ENCODE data around the gene IDUA.
"Not testable (repeated sequence)": the region's sequence is repeated elsewhere in the genome, so short reads cannot be mapped to it uniquely, and the experiment has no call there.

The IDUA gene

DNA sequence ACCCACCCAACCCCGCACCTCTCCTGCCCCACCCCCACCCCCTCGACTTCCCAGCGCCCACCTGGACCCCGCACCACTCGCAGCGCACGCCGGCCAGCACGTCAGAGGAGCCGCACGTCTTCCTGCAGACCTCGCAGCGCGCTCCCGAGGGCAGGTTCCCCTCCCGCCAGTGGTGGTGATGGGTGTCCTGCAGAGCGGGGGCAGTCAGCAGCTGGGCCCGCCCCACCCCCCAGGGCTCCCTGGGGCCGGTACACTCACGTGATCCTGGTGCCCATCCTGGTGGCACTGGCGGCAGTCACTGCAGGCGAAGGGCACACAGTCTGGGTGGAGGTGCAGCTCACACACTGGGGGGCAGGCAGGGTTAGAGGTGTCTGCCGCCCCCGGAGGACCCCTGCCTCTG, 18.6 kb upstream of the IDUA start:
- DNase-seq: no peak

DNA sequence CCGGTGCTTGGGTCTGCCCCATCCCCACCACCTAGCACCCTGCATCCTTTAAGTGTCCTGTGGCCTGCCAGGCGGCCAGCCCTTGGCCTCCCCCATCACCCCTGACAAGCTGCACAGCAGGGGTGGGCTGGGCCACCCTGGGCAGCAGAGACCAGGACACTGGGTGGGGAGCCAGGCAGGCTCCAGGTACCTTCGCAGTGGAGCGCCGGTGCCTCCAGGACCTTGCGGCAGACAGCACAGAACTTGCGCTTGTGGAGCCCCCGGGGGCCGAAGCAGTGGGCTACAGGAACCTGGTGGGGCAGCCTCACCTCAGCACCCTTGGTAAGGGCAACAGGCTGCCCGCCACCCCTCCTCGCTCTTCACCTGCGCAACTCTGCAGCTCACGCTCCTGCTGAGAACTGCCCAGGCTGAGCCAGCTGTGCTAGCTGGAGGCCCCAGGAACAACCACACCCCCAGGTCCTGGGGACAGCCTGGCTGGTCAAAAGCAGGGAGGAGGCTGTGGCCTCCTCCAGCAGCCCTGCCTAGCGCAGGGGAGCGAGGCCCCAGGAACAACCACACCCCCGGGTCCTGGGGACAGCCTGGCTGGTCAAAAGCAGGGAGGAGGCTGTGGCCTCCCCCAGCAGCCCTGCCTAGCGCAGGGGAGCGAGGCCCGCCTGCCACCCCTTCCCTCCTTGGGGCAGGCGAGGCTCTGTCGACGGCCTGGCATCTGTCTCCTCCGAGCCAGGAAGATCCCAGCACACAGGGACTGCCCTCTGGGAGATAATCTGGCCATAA, 18.0 kb upstream of the IDUA start:
- no peak for DNase-seq

DNA sequence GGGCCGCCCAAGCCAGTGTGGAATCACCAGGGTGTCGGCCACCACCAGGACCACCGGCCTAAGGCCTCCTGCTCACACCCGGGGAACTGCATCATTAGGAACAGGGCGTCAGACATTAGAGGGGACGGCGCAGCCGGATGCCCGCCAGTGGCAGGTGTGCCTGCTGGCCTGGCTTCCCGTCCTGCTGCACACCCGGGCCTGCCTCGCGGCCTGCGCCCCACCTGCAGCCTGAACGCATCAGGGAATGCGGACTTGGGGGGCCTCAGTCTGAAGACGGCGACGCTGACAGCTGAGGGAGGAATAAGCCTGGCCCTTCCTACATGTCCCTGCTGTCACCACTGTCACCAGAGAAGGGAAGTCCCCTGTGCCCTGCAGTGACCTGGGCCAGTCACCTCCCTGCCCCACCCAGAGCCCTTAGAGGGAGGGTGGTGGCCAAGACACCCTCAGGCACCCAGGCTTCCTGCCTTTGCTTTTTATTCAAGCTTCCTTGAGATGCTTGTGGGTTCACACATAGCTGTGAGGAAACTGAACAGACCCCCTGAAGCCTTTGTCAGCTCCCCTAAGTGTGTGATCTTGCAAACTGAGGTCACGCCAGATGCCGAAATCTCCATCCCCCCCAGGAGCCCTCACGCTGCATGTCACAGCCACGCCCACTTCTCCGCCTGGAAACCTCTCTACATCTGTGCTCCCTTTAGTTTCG, 16.6 kb upstream of the IDUA start:
- DNase-seq: peak; percentile 7

DNA sequence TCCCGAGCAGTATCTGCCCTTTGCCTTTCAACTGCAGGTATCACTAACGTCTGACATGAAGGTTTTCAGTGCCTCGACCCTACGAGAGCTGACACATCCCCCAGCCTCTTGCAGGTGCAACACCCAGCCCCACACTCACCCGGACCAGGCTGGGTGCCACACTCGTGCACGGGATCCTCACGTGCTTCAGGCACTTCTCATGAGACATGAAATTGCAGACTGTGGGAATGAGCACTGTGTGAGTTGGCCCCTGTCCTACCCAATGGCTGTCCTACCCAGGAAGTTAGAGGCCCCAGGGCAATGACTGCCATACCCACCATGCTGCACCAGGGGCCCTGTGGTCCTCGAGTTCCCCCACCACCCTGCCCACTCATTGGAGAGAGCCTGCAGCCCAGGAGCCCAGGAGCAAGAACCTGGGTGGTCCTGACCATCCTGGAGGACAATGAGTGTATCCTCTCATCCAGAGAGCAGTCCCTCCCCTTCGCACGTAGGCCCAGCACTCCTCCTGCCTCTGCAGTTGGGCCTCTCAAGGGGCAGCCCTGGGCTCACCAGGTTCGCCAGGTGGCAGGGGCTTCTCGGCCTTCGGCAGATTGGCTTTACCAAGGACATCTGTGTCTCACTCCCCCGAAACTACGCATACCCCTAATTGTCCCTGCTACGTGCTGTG, 15.9 kb upstream of the IDUA start:
- no peak for DNase-seq

DNA sequence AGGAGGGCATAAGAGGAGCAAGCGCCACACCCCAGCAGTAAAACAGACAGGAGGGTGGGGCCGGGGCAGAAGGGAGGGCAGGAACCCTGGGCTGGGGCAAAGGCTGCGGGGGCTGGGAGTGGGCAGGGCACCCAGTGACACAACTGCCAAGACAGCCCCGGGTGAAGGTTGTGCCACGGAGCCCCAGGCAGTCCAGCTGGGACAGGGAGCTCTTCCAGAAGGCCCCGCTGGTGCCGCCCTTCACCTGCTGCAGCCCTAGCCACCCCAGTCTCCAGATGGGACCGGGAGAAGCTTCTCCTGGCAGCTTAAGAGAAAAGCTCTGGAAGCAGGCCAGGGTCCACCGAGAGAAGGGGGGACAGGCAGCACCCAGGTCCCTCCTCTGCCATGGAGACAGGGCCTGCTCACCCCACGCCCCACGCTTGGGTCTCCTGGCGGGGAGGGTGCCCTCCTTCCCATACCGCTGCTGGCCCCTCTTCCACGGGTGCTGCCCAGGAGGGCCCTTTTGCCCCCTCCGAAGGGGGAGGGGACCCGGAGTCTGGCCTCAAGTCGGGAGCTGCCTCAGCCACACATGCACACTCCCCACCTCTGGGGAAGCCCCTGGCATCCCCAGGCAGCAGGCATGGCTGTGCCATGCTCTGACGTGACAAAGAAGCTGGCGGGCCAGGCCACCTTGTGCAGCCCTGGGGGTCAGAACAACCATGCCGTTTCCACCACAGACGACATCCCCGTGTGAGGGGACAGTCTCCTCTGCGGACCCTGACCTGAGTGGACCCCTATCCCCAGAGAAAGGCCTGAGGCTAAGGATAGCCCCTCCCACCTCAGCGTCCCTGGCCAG, 15.0 kb upstream of the IDUA start:
- no peak for DNase-seq

DNA sequence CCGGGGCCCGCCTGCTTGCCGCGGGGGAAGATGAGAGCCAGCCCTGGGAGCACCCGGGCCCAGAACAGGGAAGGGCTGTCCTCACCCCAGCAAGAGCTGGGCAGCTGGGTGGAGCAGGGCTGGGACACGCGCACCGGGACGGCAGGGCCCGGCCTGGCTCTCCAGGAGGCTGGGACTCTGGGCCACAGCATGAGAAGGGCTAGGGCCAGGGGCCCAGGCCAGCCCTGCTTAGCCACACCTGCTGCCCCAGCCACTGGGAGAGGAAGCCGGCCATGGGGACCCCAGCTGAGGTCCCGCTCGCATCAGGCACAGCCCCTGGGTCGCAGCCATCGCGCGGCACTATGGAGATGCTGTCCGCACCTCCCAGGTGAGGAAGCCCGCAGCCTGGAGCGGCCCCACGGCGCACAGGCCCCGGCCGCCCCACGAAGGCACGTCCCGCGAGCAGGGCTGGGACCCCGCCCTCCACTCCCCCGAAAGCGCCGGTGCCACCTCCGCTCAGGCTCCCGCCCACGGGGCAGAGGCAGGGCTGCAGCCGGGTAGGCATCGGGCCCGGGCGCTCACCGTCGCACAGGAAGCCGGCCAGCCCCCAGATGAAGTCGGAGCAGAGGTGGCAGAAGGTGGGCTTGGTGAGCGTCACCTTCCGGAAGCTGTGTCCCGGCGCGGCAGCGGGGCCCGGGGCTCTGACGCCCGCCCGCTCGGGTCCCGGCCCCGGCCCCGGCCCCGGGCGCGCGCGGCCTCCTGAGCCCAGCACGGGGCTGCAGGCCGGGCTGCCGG, 14.0 kb upstream of the IDUA start:
- peak; percentile 5 for DNase-seq

DNA sequence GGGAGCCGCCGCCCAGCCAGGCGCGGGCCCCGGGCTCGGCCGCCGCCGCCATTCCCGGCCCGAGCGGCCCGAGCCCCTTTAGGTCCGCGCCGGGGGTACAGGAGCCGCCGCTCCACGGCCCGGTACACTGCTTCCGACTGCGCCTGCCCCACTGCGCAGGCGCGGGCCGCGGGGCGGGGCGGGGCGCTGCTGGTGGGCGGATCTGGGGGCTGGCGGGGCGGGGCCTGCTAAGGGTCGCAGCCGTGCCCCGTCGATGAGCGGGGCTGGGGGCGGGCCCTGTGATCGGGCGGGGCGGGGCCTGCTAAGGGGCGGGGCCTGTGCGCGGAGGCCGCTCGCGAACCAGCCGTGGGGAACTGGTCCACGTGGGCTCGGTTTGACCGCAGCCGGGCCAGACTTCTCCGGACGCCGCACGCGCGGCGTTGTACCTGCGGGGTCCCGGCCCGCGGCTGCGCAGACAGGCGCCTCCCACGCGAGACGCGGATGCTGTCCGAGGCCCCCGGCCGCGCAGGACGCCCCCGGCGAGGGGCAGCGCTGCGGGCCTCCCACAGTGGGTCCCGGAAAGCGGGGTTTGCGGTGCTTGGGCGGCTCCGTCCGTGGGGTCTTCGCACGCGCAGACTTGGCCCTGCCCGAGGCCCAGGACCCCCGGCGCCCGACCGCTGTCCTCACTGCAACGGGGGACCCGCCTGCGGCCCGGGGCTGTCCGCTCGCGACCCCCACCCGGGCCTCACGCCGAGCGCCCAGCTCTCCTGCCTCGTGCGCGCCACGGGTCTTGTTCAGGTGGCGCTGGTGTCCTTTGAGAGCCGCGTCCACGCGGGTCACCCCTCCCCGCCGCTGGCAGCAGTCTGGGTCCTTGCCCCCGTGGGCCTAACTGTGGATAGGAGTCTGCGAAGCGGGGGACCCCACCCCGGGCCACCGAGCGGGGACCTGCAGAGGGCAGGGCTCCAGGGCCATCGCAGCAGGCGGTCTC, 13.1 kb upstream of the IDUA start, which contains the start of gene DGKQ:
DGKQ (minus strand) TSS at position 139 of the 967 bp plus-strand sequence; CDS start at position 52, 87 bp downstream.
- DNase-seq: peak; percentile 83

DNA sequence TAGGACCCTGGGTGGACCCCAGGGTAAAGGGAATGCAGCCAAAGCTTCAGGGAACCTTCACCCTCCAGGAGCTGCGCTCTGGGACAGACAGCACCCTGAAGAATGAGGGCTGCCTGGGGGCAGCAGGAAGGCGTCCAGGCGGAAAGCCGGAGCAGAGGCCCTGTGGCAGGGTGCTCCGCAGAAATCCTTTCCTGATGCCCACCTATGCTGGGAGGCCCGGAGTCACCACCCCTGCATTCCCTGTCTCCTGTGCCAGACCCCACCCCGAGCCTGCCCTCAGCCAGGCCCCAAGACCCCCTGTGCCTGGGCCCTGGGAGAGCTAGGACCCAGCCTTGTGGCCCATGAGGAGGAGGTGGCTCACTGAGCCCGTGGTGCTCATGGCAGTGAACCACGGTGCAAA, 12.2 kb upstream of the IDUA start:
- no peak for DNase-seq

DNA sequence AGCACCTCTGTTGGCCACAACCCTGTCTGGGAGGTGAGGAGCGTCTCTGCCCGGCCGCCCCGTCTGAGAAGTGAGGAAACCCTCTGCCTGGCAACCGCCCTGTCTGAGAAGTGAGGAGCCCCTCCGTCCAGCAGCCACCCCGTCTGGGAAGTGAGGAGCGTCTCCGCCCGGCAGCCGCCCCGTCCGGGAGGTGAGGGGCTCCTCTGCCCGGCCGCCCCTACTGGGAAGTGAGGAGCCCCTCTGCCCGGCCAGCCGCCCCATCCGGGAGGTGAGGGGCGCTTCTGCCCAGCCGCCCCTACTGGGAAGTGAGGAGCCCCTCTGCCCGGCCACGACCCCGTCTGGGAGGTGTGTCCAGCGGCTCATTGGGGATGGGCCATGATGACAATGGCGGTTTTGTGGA, 10.8 kb upstream of the IDUA start:
- DNase-seq: not testable (repeated sequence)

DNA sequence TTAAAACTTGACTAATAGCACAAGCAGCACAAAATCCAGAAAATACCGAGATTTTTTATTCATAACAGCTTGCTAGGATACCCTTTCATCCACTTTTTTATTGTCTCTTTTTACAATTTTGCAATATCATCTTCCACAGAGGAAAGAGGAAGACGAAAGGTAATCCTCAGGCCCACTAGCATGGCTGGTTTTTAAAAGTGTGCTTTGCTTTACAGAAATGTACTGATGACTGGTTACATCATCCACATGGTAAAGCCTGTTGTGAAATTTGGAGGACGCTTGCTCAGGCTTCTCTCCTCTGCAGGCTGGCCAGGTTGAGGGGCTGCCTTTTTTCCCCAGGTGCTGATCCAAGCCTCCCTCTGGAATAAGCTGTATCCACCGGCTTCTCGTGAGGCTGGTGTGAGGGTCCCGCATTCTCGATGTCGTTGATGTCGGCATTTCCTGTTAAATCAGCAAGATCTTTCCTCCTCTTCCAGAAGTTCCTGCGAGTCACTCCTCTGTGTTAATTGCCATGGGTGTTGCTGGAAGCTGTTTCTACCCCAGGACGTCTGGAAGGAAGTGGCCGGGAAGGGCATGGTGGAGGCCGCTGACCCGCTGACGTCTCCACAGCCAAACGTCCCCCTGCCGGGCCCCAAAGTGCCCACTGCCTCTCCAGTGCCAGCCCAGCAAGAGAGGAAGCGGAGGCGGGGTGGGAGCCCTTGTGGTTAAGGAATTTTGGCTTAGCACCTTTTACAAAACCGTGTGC, 7.7 kb upstream of the IDUA start:
- peak; percentile 58 for DNase-seq

DNA sequence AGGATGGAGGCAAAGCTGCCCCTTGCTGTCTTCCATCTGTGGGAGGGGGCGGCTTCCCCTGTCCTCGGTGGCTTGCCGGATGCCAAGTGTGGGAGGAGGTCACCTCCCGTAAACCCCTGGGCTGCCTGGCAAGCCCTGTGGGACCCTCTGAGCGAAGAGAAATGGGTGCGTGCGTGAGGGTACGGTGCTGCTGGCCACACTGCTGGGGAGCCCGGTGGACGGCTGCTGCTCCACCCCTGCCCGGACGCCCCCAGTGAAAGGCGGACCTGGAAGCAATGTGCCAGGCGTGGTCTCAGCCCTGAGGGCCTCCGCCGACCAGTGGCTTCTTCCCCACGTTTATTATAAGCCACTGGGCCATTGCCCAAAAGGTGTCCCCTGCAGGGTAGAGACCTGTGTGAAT, 4.6 kb upstream of the IDUA start:
- DNase-seq: no peak

DNA sequence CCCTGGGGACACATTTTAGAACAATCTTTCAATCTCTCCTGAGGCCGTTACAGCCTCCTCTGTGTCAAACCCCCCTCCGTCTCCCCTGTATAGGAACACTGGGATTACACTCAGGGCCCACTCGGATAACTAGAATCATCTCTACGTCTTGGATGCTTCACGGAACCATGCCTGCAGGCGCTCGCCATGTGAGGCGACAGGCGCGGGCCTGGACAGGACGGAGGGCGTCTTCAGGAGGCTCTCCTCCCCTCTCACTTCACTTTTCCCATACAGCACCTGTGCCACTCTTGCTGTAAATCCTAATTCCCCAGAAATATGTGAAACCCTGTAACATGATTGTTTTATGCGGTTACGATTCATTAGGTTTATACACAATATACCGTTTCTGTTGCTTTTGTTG, 4.0 kb upstream of the IDUA start:
- DNase-seq: no peak

DNA sequence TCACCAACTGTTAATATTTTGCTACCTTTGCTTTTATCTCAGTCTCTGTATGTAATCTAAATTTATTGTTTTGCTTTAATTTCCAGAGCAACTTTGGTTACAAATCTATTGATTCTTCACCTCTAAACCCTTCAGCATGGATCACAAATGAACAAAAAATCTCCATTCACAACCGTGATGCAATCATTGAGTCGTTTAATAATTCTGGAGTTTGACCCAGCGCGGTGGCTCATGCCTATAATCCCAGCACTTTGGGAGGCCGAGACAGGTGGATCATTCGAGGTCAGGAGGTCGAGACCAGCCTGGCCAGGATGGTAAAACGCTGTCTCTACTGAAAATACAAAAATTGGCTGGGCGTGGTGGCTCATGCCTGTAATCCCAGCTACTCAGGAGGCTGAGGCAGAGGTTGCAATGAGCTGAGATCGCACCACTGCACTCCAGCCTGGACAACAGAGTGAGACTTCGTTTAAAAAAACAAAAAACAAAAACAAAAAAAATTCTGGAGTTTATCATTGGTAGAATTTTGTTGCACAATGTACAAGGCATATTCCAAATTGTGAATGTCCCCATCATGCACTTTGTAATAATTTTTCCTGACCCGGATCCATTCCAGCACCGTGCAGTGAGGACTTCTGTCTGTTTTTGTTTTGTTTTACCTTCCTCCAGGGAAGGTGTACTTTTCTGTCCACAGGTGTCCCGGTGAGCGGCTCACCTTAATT, 2.3 kb upstream of the IDUA start:
- no peak for DNase-seq

DNA sequence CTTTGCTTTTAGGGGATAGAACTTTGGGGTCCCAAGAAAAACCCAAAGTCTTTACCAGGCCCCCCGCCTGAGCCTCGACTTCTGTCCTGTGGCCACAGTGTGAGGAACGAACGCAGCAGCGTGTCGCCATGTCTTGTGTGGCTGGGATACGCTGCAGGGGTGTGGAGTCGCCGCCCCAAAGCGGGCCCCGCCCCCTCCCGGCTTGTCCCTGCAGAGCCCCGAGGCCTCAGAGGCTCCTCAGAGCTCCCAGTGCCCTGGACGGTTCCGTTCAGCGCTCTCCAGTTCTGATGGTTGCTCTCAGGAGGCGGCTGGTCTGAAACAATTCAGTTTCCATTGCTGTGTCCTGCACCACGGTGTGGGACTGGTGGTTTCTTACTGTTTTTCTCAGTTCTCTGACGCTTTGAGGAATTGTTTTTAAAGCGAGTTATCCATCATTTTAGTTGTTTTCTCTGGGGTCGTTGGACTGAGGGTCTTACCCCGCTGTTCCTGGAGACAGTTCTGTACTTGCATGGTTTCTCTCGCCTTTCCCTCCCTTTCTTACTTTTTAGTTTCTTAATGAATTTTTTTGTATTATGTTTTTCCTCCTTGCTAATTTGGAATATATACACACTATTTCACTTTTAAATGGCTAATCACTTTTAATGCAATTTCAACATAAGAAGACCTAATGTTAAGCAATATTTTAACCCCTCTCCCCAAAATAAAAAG, 1.6 kb upstream of the IDUA start:
- no peak for DNase-seq

DNA sequence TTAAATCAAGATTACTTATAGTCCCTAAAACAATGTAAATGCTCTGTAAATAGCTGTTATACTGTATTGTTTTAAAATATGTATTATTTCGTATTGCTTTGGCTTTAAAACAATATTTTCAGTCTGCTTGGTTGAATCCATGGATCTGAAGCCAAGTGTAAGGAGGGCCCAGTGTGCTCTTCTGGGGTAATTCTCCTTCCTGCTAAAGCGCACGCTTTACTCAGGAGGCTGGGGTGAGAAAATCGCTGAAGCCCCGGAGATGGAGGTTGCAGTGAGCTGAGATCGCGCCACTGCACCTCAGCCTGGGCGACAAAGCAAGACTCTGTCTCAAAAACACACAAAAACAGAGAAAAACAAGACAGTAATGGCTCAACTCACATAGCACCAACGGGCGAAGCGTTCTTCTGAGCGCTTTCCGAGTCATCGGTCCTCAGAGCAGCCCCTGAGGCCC, 391 bp upstream of the IDUA start:
- no peak for DNase-seq

DNA sequence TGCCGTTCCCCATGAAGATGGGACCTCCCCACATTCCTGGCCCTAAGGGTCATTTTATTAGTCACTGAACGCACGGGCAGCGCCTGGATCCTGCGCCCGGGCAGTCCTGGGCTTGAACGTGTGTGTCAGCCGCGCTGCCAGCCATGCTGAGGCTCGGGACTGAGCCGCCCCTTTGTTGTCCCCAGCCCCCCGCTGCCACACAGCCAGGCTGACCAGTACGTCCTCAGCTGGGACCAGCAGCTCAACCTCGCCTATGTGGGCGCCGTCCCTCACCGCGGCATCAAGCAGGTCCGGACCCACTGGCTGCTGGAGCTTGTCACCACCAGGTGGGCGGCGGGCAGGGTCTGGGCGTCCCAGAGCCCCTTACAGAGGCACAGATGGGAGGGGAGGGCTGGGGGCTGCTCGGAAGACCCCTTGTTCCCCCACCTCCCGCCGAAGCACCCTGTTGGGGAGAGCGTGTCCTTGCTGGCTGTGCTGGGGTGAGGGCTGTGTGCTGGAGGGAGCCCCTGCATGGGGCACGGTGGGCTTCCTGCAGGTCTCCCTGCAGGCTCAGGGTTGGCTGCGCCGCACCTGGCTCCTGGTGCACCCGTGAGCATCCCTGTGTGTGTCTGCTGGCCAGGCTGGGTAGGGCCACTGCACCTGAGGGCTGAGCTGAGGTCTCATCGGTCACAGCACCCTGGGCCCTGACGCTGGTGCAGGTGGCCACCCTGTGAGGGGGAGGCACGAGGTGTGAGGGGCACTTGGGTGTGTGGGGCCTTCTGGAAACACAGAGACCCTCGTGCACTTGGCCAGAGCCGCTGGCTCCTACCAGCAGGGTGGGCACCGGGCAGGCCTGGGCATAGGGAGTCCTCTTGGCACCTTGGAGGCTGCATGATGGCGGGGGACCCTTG, 1.0 kb downstream of the IDUA start:
- no peak for DNase-seq
